HEK293 (cell line): Measurements from ENCODE around the gene PIK3CD.

Experiments used
- MEIS1 ChIP-seq: sonication (generic); formaldehyde crosslinking; IDR thresholded peaks from 2 replicates; pipeline ENCODE4 v1.8.1; 2022; ENCODE audit warnings: missing genetic modification reagents, mild to moderate bottlenecking, borderline replicate concordance
- PRDM4 ChIP-seq: fragments of 450-650 bp; formaldehyde crosslinking; IDR thresholded peaks from 2 replicates; pipeline ENCODE4 v1.5.1; 2017; ENCODE audit warnings: missing biosample characterization, missing genetic modification characterization
- ZBTB7A ChIP-seq: fragments of 450-650 bp; formaldehyde crosslinking; IDR thresholded peaks from 2 replicates; pipeline ENCODE4 v1.5.1; 2016; ENCODE audit warnings: low read depth, missing biosample characterization, missing genetic modification characterization
- ZNF404 ChIP-seq: fragments of 450-650 bp; formaldehyde crosslinking; IDR thresholded peaks from 2 replicates; pipeline ENCODE4 v1.5.1; 2017; ENCODE audit warnings: missing biosample characterization, missing genetic modification characterization
- ZNF548 ChIP-seq: fragments of 450-650 bp; formaldehyde crosslinking; IDR thresholded peaks from 2 replicates; pipeline ENCODE4 v1.5.1; 2016; ENCODE audit warnings: missing biosample characterization, missing genetic modification characterization
- ZNF560 ChIP-seq: fragments of 450-650 bp; formaldehyde crosslinking; IDR thresholded peaks from 2 replicates; pipeline ENCODE4 v1.5.1; 2017; ENCODE audit warnings: missing biosample characterization, missing genetic modification characterization, borderline replicate concordance
- ZNF777 ChIP-seq: fragments of 450-650 bp; formaldehyde crosslinking; IDR thresholded peaks from 2 replicates; pipeline ENCODE4 v1.5.1; 2017; ENCODE audit warnings: missing biosample characterization, missing genetic modification characterization, borderline replicate concordance
- ZXDB ChIP-seq: fragments of 450-650 bp; formaldehyde crosslinking; IDR thresholded peaks from 2 replicates; pipeline ENCODE4 v1.5.1; 2016; ENCODE audit warnings: missing biosample characterization, missing genetic modification characterization
- TF ChIP-seq, protein P1 (sequence below): fragments of 450-650 bp; formaldehyde crosslinking; IDR thresholded peaks from 2 replicates; pipeline ENCODE4 v1.5.1; 2016; ENCODE audit warnings: missing biosample characterization, missing genetic modification characterization
- TF ChIP-seq, protein P2 (sequence below): fragments of 450-650 bp; formaldehyde crosslinking; conservative IDR thresholded peaks from 2 replicates; pipeline ENCODE4 v1.5.1; 2016; ENCODE audit warnings: low read depth, missing biosample characterization, missing genetic modification characterization

- TF ChIP-seq ZNF777 (tag by site-specific recombination) (no peak), ZXDB (no peak), MEIS1 (CRISPR knock-in tag) (no peak), PRDM4 (tag by site-specific recombination) (no peak), ZBTB7A (tag by site-specific recombination) (no peak), ZNF404 (tag by site-specific recombination) (no peak), ZNF548 (tag by site-specific recombination) (no peak), ZNF560 (tag by site-specific recombination) (no peak)
- TF ChIP-seq, protein P1, sequence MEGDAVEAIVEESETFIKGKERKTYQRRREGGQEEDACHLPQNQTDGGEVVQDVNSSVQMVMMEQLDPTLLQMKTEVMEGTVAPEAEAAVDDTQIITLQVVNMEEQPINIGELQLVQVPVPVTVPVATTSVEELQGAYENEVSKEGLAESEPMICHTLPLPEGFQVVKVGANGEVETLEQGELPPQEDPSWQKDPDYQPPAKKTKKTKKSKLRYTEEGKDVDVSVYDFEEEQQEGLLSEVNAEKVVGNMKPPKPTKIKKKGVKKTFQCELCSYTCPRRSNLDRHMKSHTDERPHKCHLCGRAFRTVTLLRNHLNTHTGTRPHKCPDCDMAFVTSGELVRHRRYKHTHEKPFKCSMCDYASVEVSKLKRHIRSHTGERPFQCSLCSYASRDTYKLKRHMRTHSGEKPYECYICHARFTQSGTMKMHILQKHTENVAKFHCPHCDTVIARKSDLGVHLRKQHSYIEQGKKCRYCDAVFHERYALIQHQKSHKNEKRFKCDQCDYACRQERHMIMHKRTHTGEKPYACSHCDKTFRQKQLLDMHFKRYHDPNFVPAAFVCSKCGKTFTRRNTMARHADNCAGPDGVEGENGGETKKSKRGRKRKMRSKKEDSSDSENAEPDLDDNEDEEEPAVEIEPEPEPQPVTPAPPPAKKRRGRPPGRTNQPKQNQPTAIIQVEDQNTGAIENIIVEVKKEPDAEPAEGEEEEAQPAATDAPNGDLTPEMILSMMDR (tag by site-specific recombination) = no peak
- TF ChIP-seq, protein P2, sequence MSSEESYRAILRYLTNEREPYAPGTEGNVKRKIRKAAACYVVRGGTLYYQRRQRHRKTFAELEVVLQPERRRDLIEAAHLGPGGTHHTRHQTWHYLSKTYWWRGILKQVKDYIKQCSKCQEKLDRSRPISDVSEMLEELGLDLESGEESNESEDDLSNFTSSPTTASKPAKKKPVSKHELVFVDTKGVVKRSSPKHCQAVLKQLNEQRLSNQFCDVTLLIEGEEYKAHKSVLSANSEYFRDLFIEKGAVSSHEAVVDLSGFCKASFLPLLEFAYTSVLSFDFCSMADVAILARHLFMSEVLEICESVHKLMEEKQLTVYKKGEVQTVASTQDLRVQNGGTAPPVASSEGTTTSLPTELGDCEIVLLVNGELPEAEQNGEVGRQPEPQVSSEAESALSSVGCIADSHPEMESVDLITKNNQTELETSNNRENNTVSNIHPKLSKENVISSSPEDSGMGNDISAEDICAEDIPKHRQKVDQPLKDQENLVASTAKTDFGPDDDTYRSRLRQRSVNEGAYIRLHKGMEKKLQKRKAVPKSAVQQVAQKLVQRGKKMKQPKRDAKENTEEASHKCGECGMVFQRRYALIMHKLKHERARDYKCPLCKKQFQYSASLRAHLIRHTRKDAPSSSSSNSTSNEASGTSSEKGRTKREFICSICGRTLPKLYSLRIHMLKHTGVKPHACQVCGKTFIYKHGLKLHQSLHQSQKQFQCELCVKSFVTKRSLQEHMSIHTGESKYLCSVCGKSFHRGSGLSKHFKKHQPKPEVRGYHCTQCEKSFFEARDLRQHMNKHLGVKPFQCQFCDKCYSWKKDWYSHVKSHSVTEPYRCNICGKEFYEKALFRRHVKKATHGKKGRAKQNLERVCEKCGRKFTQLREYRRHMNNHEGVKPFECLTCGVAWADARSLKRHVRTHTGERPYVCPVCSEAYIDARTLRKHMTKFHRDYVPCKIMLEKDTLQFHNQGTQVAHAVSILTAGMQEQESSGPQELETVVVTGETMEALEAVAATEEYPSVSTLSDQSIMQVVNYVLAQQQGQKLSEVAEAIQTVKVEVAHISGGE = no peak
These were observed 64.2 kb downstream of the PIK3CD start for GRCh38 chr1:9715536-9716226.
